Endodermal cell (in vitro differentiated cells): ENCODE data around the gene ARMC8. TPM values are rescaled to one million over a fixed set of nuclear protein-coding genes. Genes with fewer than 3 reads are reported as not detected.

Experiments
- DNase-seq: peaks from one replicate; pipeline ENCODE4 v3.0.0-alpha.2; 2017
- H3K27ac ChIP-seq: 2 replicates; pipeline ENCODE4 v1.5.1; 2013; ENCODE audit warnings: mild to moderate bottlenecking, low read depth, low read length, moderate library complexity
- H3K27me3 ChIP-seq: 2 replicates; pipeline ENCODE4 v1.6.1; 2013; ENCODE audit warnings: mild to moderate bottlenecking, low read length, moderate library complexity; ENCODE audit not compliant: insufficient read depth, control insufficient read depth, poor library complexity, severe bottlenecking
- H3K36me3 ChIP-seq: 2 replicates; pipeline ENCODE4 v1.7.0; 2013; ENCODE audit warnings: mild to moderate bottlenecking, low read length, moderate library complexity; ENCODE audit not compliant: control insufficient read depth, insufficient read depth
- H3K4me1 ChIP-seq: one replicate; pipeline ENCODE4 v1.7.0; 2013; ENCODE audit warnings: low read length; ENCODE audit not compliant: control insufficient read depth, insufficient read depth
- H3K4me3 ChIP-seq: 2 replicates; pipeline ENCODE4 v1.5.1; 2013; ENCODE audit warnings: mild to moderate bottlenecking, low read length, moderate library complexity
- H3K9ac ChIP-seq: 2 replicates; pipeline ENCODE4 v1.6.1; 2013; ENCODE audit warnings: mild to moderate bottlenecking, low read length, moderate library complexity; ENCODE audit not compliant: poor library complexity, severe bottlenecking; ENCODE audit errors: extremely low read depth
- H3K9me3 ChIP-seq: 2 replicates; pipeline ENCODE4 v1.6.1; 2013; ENCODE audit warnings: mild to moderate bottlenecking, low read length, moderate library complexity; ENCODE audit not compliant: control insufficient read depth
- H3K27ac Mint-ChIP-seq: 2 replicates; pipeline ENCODE4 v1.8.0; 2020; ENCODE audit warnings: mixed read lengths
- H3K27me3 Mint-ChIP-seq: 2 replicates; pipeline ENCODE4 v1.8.0; 2021; ENCODE audit warnings: mild to moderate bottlenecking, mixed read lengths; ENCODE audit not compliant: insufficient read depth
- H3K36me3 Mint-ChIP-seq: 2 replicates; pipeline ENCODE4 v1.8.0; 2020; ENCODE audit warnings: low read depth, mixed read lengths
- H3K4me1 Mint-ChIP-seq: 2 replicates; pipeline ENCODE4 v1.8.0; 2020; ENCODE audit warnings: mixed read lengths
- H3K4me3 Mint-ChIP-seq: 2 replicates; pipeline ENCODE4 v1.8.0; 2020; ENCODE audit warnings: mild to moderate bottlenecking, moderate library complexity, mixed read lengths
- H3K9me3 Mint-ChIP-seq: 2 replicates; pipeline ENCODE4 v1.8.0; 2020; ENCODE audit warnings: mild to moderate bottlenecking, mixed read lengths
- WGBS, 2 experiments: methylation state at CpG; one replicate each; pipeline versions ENCODE4 v1.1.5 to v1.1.7; 2013; ENCODE audit warnings: missing lambda C conversion rate in 2 of 2, mixed read lengths in 1 of 2; ENCODE audit not compliant: insufficient coverage in 1 of 2, insufficient read length in 1 of 2; 5-methylcytosine and 5-hydroxymethylcytosine counted together
- total RNA-seq, 2 donors: library from RNA; stranded (reverse); fragmentation: NEBNext Ultra II Directional in 1 of 2; extraction: Animal tissue kit (Norgen Biotek cat#: 25700) in 1 of 2; gene quantifications; 2 replicates in 1 of 2; 3 replicates in 1 of 2; pipeline ENCODE4 v1.2.1, GENCODE V29; 2021
- TF ChIP-seq, protein P1 (sequence below): fragments of 200-600 bp; sonication (generic); conservative IDR thresholded peaks from 2 replicates; pipeline ENCODE4 v1.5.0; 2021; ENCODE audit warnings: antibody characterized with exemption, mild to moderate bottlenecking

Gene ARMC8
- total RNA-seq, 2 donors from 2014 or later: 58.6 to 60.4 TPM

DNA sequence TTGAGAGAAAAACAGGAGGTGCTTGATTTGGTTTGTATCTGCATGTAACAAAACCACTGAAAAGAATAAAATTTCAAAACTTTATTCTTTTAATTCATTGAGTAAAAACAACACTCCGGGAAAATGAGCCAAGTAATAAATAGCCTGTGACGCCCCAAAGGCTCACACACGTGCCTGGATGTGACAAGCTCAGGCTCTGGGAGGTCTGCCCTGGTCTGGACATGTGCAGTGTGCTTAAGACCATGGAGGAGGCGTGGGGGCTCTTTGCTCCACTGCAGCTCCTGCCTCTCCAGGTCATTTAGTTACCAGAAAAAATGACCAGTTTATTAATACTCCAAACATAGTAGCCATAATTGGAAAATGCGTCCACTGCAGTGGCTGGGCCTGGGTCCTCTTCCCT is 151.1 kb downstream of the ARMC8 start:
- Mint-ChIP-seq H3K27ac (no peak overlapping the region), H3K27me3 (peaks cover 2% of the 10 kb centered on the region), H3K36me3 (no peaks in the 10 kb centered on the region), H3K4me3 (no peak overlapping the region), H3K4me1 (peaks cover 28% of the 10 kb centered on the region), H3K9me3 (no peaks in the 10 kb centered on the region)
- no peaks in the 10 kb centered on the region for H3K9me3 ChIP-seq
- no peaks in the 10 kb centered on the region for H3K27me3 ChIP-seq
- H3K36me3 ChIP-seq: no peaks in the 10 kb centered on the region
- H3K4me3 ChIP-seq: no peak overlapping the region
- TF ChIP-seq, protein P1, sequence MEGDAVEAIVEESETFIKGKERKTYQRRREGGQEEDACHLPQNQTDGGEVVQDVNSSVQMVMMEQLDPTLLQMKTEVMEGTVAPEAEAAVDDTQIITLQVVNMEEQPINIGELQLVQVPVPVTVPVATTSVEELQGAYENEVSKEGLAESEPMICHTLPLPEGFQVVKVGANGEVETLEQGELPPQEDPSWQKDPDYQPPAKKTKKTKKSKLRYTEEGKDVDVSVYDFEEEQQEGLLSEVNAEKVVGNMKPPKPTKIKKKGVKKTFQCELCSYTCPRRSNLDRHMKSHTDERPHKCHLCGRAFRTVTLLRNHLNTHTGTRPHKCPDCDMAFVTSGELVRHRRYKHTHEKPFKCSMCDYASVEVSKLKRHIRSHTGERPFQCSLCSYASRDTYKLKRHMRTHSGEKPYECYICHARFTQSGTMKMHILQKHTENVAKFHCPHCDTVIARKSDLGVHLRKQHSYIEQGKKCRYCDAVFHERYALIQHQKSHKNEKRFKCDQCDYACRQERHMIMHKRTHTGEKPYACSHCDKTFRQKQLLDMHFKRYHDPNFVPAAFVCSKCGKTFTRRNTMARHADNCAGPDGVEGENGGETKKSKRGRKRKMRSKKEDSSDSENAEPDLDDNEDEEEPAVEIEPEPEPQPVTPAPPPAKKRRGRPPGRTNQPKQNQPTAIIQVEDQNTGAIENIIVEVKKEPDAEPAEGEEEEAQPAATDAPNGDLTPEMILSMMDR: no peak
- H3K4me1 ChIP-seq: peaks cover 9% of the 10 kb centered on the region
- 90 to 97% methylated on average over 5 of the region's 5 CpGs for WGBS, 2 experiments
- no peak overlapping the region for H3K9ac ChIP-seq
- H3K27ac ChIP-seq: no peak overlapping the region
- DNase-seq: no peak

DNA sequence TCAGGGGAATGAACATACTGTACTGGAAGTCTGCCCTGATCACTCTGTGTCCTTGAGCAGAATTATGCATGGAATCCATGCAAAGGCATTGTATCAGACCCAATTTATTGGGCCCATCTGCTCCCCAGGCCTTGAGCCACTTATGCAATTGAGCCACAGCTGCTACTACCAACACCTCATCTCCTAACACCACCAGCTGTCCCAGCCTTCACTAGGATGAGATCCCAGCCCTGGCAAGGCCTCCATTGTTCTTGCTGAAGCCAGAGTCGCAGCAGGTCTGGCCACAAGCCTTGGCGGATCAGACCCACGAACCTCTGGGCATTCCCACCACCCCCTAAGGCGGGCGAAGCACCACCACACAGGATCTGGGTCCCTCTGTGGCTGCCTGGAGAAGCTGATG is 151.7 kb downstream of the ARMC8 start:
- Mint-ChIP-seq H3K4me1 (peaks cover 28% of the 10 kb centered on the region), H3K27ac (no peak overlapping the region), H3K27me3 (peaks cover 2% of the 10 kb centered on the region), H3K9me3 (no peaks in the 10 kb centered on the region), H3K36me3 (no peaks in the 10 kb centered on the region), H3K4me3 (no peak overlapping the region)
- no peak for DNase-seq
- peaks cover 9% of the 10 kb centered on the region for H3K4me1 ChIP-seq
- no peaks in the 10 kb centered on the region for H3K27me3 ChIP-seq
- 80 to 94% methylated on average over 2 to 5 of the region's 5 CpGs for WGBS, 2 experiments
- TF ChIP-seq, protein P1: no peak
- no peak overlapping the region for H3K4me3 ChIP-seq
- H3K9ac ChIP-seq: no peak overlapping the region
- H3K36me3 ChIP-seq: no peaks in the 10 kb centered on the region
- H3K27ac ChIP-seq: no peak overlapping the region
- no peaks in the 10 kb centered on the region for H3K9me3 ChIP-seq

DNA sequence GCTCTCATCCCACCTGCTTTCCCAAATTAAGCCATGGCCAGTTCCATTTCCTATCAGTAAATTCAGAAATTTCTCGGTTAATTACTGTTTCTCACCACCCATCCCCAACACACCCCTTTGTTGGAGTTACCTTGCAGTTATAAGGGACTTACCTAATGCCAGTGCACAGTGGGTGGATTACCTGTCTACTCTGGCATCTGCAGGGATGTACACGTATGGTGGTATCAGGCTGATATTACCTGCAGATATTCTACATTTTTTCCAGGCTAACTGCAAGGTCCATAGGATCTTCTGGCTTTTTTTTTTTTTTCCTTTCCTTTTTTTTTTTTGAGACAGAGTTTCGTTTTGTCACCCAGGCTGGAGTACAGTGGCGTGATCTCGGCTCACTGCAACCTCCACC is 153.4 kb downstream of the ARMC8 start:
- Histone ChIP-seq H3K4me3 (no peak overlapping the region), H3K36me3 (no peaks in the 10 kb centered on the region), H3K9ac (no peak overlapping the region), H3K9me3 (no peaks in the 10 kb centered on the region), H3K4me1 (no peaks in the 10 kb centered on the region), H3K27ac (no peak overlapping the region), H3K27me3 (no peaks in the 10 kb centered on the region)
- H3K36me3 Mint-ChIP-seq: no peaks in the 10 kb centered on the region
- H3K27me3 Mint-ChIP-seq: peaks cover 4% of the 10 kb centered on the region
- H3K27ac Mint-ChIP-seq: no peak overlapping the region
- WGBS, 2 experiments: 89 to 98% methylated on average over 1 to 5 of the region's 5 CpGs
- DNase-seq: no peak
- no peaks in the 10 kb centered on the region for H3K9me3 Mint-ChIP-seq
- peaks cover 18% of the 10 kb centered on the region for H3K4me1 Mint-ChIP-seq
- TF ChIP-seq, protein P1: no peak
- no peak overlapping the region for H3K4me3 Mint-ChIP-seq
